ENCODE measurements around the gene PM20D1.
"Not testable (repeated sequence)": the region's sequence is repeated elsewhere in the genome, so short reads cannot be mapped to it uniquely, and the experiment has no call there.

The PM20D1 gene

GRCh38 chr1:205880923-205881322 lies 31.0 kb upstream of the PM20D1 start:
- TF ChIP-seq MYC (IDR thresholded peaks at IDR 0.05; ENCODE audit: low read depth, low read length) (no peak), MAX (IDR thresholded peaks at IDR 0.05; ENCODE audit: low read depth, low read length) (no peak), CTCF (IDR thresholded peaks at IDR 0.05; ENCODE audit: low read depth, low read length) (no peak), POLR2A (IDR thresholded peaks at IDR 0.05; ENCODE audit: extremely low read depth, insufficient read length) (no peak)
- no peak for DNase-seq (ENCODE audit: low read depth)
- H3K4me3 ChIP-seq (ENCODE audit: low read depth, low read length): no peak overlapping the region

- no peak for DNase-seq (ENCODE audit: low read depth)
- no peak overlapping the region for H3K4me3 ChIP-seq (ENCODE audit: low read depth, low read length)
Measured at GRCh38 chr1:205879974-205880373, 30.0 kb upstream of the PM20D1 start.

GRCh38 chr1:205878026-205878425 lies 28.1 kb upstream of the PM20D1 start:
- DNase-seq (ENCODE audit: low read depth): no peak
- no peak overlapping the region for H3K4me3 ChIP-seq (ENCODE audit: low read depth, low read length)
- TF ChIP-seq CTCF (IDR thresholded peaks at IDR 0.05; ENCODE audit: low read depth, low read length) (no peak), POLR2A (IDR thresholded peaks at IDR 0.05; ENCODE audit: extremely low read depth, insufficient read length) (no peak), MYC (IDR thresholded peaks at IDR 0.05; ENCODE audit: low read depth, low read length) (no peak), MAX (IDR thresholded peaks at IDR 0.05; ENCODE audit: low read depth, low read length) (no peak)

More at GRCh38 chr1:205879974-205880373, 30.0 kb upstream of the PM20D1 start:
- TF ChIP-seq CTCF (IDR thresholded peaks at IDR 0.05; ENCODE audit: low read depth, low read length) (no peak), MYC (IDR thresholded peaks at IDR 0.05; ENCODE audit: low read depth, low read length) (no peak), POLR2A (IDR thresholded peaks at IDR 0.05; ENCODE audit: extremely low read depth, insufficient read length) (no peak), MAX (IDR thresholded peaks at IDR 0.05; ENCODE audit: low read depth, low read length) (no peak)

- not testable (repeated sequence) for DNase-seq (ENCODE audit: low read depth)
Measured at GRCh38 chr1:205873148-205873547, 23.2 kb upstream of the PM20D1 start.

GRCh38 chr1:205870236-205870635 lies 20.3 kb upstream of the PM20D1 start:
- no peak for DNase-seq (ENCODE audit: low read depth)
- no peak for TF ChIP-seq MYC (IDR thresholded peaks at IDR 0.05; ENCODE audit: low read depth, low read length)
- no peak for TF ChIP-seq POLR2A (IDR thresholded peaks at IDR 0.05; ENCODE audit: extremely low read depth, insufficient read length)
- no peak for TF ChIP-seq MAX (IDR thresholded peaks at IDR 0.05; ENCODE audit: low read depth, low read length)
- no peak for TF ChIP-seq CTCF (IDR thresholded peaks at IDR 0.05; ENCODE audit: low read depth, low read length)

More at GRCh38 chr1:205873148-205873547, 23.2 kb upstream of the PM20D1 start:
- not testable (repeated sequence) for H3K4me3 ChIP-seq (ENCODE audit: low read depth, low read length)

GRCh38 chr1:205861540-205861939 lies 11.6 kb upstream of the PM20D1 start:
- H3K4me3 ChIP-seq (ENCODE audit: low read depth, low read length): no peak overlapping the region
- no peak for DNase-seq (ENCODE audit: low read depth)
- TF ChIP-seq POLR2A (IDR thresholded peaks at IDR 0.05; ENCODE audit: extremely low read depth, insufficient read length) (no peak), MYC (IDR thresholded peaks at IDR 0.05; ENCODE audit: low read depth, low read length) (no peak), MAX (IDR thresholded peaks at IDR 0.05; ENCODE audit: low read depth, low read length) (no peak), CTCF (IDR thresholded peaks at IDR 0.05; ENCODE audit: low read depth, low read length) (no peak)

More at GRCh38 chr1:205870236-205870635, 20.3 kb upstream of the PM20D1 start:
- no peak overlapping the region for H3K4me3 ChIP-seq (ENCODE audit: low read depth, low read length)

All from NB4 (cell line).